Activated CD8-positive, alpha-beta memory T cell treated with anti-CD3 and anti-CD28 coated beads, Interleukin-2, amount 50 U/mL, for 24 hours (primary cell): Measurements from ENCODE around the gene PRDX2.

Experiments used
- DNase-seq: peaks from one replicate; pipeline ENCODE4 v3.0.0-alpha.2; 2020; ENCODE audit errors: extremely low read depth

PRDX2 gene

GRCh38 chr19:12792051-12792852 lies 9.3 kb downstream of the PRDX2 start:
- no peak for DNase-seq

- DNase-seq, result no peak
These were observed 10.1 kb downstream of the PRDX2 start, which contains the start of gene JUNB for GRCh38 chr19:12791345-12792050. Gene JUNB (plus strand): TSS chr19:12791486. CDS start chr19:12791772, 286 bp downstream.

- no peak for DNase-seq
These were observed 10.8 kb downstream of the PRDX2 start for GRCh38 chr19:12790628-12791344.

GRCh38 chr19:12789904-12790619 lies 11.5 kb downstream of the PRDX2 start:
- no peak for DNase-seq

- DNase-seq, result no peak
These were observed 12.3 kb downstream of the PRDX2 start for GRCh38 chr19:12789098-12789903.

- DNase-seq, result no peak
These were observed 12.9 kb downstream of the PRDX2 start for GRCh38 chr19:12788682-12789097.

GRCh38 chr19:12788042-12788681 lies 13.4 kb downstream of the PRDX2 start:
- DNase-seq, result no peak

- no peak for DNase-seq
These were observed 14.1 kb downstream of the PRDX2 start for GRCh38 chr19:12787458-12787857.

GRCh38 chr19:12786952-12787351 lies 14.6 kb downstream of the PRDX2 start:
- no peak for DNase-seq

GRCh38 chr19:12786141-12786870 lies 15.3 kb downstream of the PRDX2 start:
- no peak for DNase-seq

GRCh38 chr19:12785431-12786031 lies 16.1 kb downstream of the PRDX2 start:
- DNase-seq, result no peak

- DNase-seq, result no peak
These were observed 16.6 kb downstream of the PRDX2 start for GRCh38 chr19:12784871-12785430.

- DNase-seq, result no peak
These were observed 17.2 kb downstream of the PRDX2 start for GRCh38 chr19:12784394-12784870.

GRCh38 chr19:12783849-12784393 lies 17.7 kb downstream of the PRDX2 start:
- DNase-seq, result no peak

GRCh38 chr19:12783291-12783848 lies 18.2 kb downstream of the PRDX2 start:
- no peak for DNase-seq

- DNase-seq, result peak; percentile 76
These were observed 18.9 kb downstream of the PRDX2 start for GRCh38 chr19:12782424-12783290.

- DNase-seq, result no peak
These were observed 19.5 kb downstream of the PRDX2 start for GRCh38 chr19:12782174-12782423.
